ENCODE results near the gene PCYT2.
"Not testable (repeated sequence)": the region's sequence is repeated elsewhere in the genome, so short reads cannot be mapped to it uniquely, and the experiment has no call there.

PCYT2 gene

GRCh38 chr17:81927152-81927652 lies 16.0 kb upstream of the PCYT2 start:
- no peak for DNase-seq

GRCh38 chr17:81926451-81927151 lies 15.4 kb upstream of the PCYT2 start:
- peak; percentile 84 for DNase-seq

- no peak for DNase-seq
Measured at GRCh38 chr17:81925860-81926450, 14.8 kb upstream of the PCYT2 start.

- no peak for DNase-seq
Measured at GRCh38 chr17:81924557-81925532, 13.6 kb upstream of the PCYT2 start.

- peak; percentile 83 for DNase-seq
Measured at GRCh38 chr17:81923302-81924260, 12.4 kb upstream of the PCYT2 start.

- DNase-seq: no peak
Measured at GRCh38 chr17:81922566-81923301, 11.5 kb upstream of the PCYT2 start.

GRCh38 chr17:81921996-81922565 lies 10.9 kb upstream of the PCYT2 start:
- DNase-seq: no peak

- DNase-seq: no peak
Measured at GRCh38 chr17:81921537-81921862, 10.3 kb upstream of the PCYT2 start.

GRCh38 chr17:81920612-81921536 lies 9.7 kb upstream of the PCYT2 start:
- DNase-seq: no peak

GRCh38 chr17:81918832-81919545 lies 7.8 kb upstream of the PCYT2 start:
- no peak for DNase-seq

- DNase-seq: not testable (repeated sequence)
Measured at GRCh38 chr17:81918333-81918669, 7.1 kb upstream of the PCYT2 start.

- peak; percentile 92 for DNase-seq
Measured at GRCh38 chr17:81917565-81918332, 6.5 kb upstream of the PCYT2 start, which contains the start of gene SIRT7. Gene SIRT7, minus strand, starts transcription at chr17:81918176. Its CDS starts 45 bp downstream, at chr17:81918131.

GRCh38 chr17:81916234-81917001 lies 5.2 kb upstream of the PCYT2 start:
- DNase-seq: no peak

GRCh38 chr17:81915331-81915730 lies 4.1 kb upstream of the PCYT2 start:
- DNase-seq: no peak

GRCh38 chr17:81914103-81914850 lies 3.1 kb upstream of the PCYT2 start:
- no peak for DNase-seq

- no peak for DNase-seq
Measured at GRCh38 chr17:81913394-81914102, 2.3 kb upstream of the PCYT2 start.
